NT2/D1 (cell line): ENCODE data around the gene ABLIM2.

Experiments
- YY1 ChIP-seq: IDR thresholded peaks from 2 replicates; pipeline ENCODE4 v1.6.1; 2011; ENCODE audit not compliant: insufficient read length, insufficient read depth
- ZNF274 ChIP-seq: IDR thresholded peaks from 2 replicates; pipeline ENCODE4 v1.6.1; 2011; ENCODE audit warnings: mild to moderate bottlenecking, low read depth, low read length

GRCh38 chr4:8010618-8011017, 148.0 kb downstream of the ABLIM2 start:
- TF ChIP-seq ZNF274 (no peak), YY1 (no peak)
